HepG2 (cell line): ENCODE results near the gene PPP2R5D. TPM values are rescaled to one million over a fixed set of nuclear protein-coding genes. Genes with fewer than 3 reads are reported as not detected.

Experiments
- HIC2 ChIP-seq: sonication (generic); formaldehyde crosslinking; IDR thresholded peaks from 2 replicates; pipeline ENCODE4 v1.9.0; 2022; ENCODE audit warnings: low read depth, missing genetic modification reagents
- HNRNPH1 ChIP-seq: fragments of 200-400 bp; formaldehyde crosslinking; optimal IDR thresholded peaks from 2 replicates; pipeline ENCODE3; 2017; ENCODE audit warnings: mild to moderate bottlenecking, low read depth, low read length
- HOXA9 ChIP-seq: sonication (generic); formaldehyde crosslinking; IDR thresholded peaks from 2 replicates; pipeline ENCODE4 v1.8.1; 2022; ENCODE audit warnings: missing genetic modification reagents, mild to moderate bottlenecking, moderate library complexity, borderline replicate concordance
- KLF6 ChIP-seq: IDR thresholded peaks from 2 replicates; pipeline ENCODE4 v1.8.0; 2016; ENCODE audit warnings: missing biosample characterization, missing genetic modification reagents
- MTA3 ChIP-seq: sonication (generic); formaldehyde crosslinking; IDR thresholded peaks from 2 replicates; pipeline ENCODE4 v1.4.0; 2020; ENCODE audit warnings: missing genetic modification reagents
- PHF21A ChIP-seq: sonication (generic); formaldehyde crosslinking; IDR thresholded peaks from 2 replicates; pipeline ENCODE4 v1.5.0; 2020; ENCODE audit warnings: mild to moderate bottlenecking, missing genetic modification reagents
- RFX3 ChIP-seq: IDR thresholded peaks from 2 replicates; pipeline ENCODE4 v1.6.1; 2016; ENCODE audit warnings: missing biosample characterization, missing genetic modification reagents
- SMARCC2 ChIP-seq: fragments of 450-650 bp; IDR thresholded peaks from 2 replicates; pipeline ENCODE4 v1.6.1; 2017; ENCODE audit warnings: antibody characterized with exemption, mild to moderate bottlenecking
- ZKSCAN8 ChIP-seq: IDR thresholded peaks from 2 replicates; pipeline ENCODE4 v1.6.1; 2016; ENCODE audit warnings: borderline replicate concordance, missing genetic modification reagents, missing compliant biosample characterization
- ZMYM2 ChIP-seq: sonication (generic); formaldehyde crosslinking; IDR thresholded peaks from 2 replicates; pipeline ENCODE4 v1.8.0; 2022; ENCODE audit warnings: mild to moderate bottlenecking, missing genetic modification reagents
- ZNF30 ChIP-seq: sonication (generic); formaldehyde crosslinking; IDR thresholded peaks from 2 replicates; pipeline ENCODE4 v1.5.0; 2020; ENCODE audit warnings: mild to moderate bottlenecking, missing genetic modification reagents
- ZNF407 ChIP-seq: sonication (generic); formaldehyde crosslinking; IDR thresholded peaks from one replicate; pipeline ENCODE4 v1.5.1; 2020; ENCODE audit warnings: mild to moderate bottlenecking, missing genetic modification reagents; ENCODE audit errors: not compliant biosample characterization
- ZNF547 ChIP-seq: sonication (generic); formaldehyde crosslinking; IDR thresholded peaks from 2 replicates; pipeline ENCODE4 v1.5.1; 2020; ENCODE audit warnings: mild to moderate bottlenecking, missing genetic modification reagents
- ZNF574 ChIP-seq: sonication (generic); formaldehyde crosslinking; IDR thresholded peaks from 2 replicates; pipeline ENCODE4 v1.4.0; 2020; ENCODE audit warnings: missing genetic modification reagents
- ZNF788 ChIP-seq: sonication (generic); formaldehyde crosslinking; IDR thresholded peaks from 2 replicates; pipeline ENCODE4 v1.5.0; 2020; ENCODE audit warnings: mild to moderate bottlenecking, missing genetic modification reagents, borderline replicate concordance
- polyA plus RNA-seq, 8 experiments: library from polyadenylated mRNA; depleted of rRNA in 3 of 8; stranded (reverse) in 7 of 8; unstranded in 1 of 8; fragments of >200 nt; fragmentation: Illumina TruSeq in 4 of 8; extraction: Trizol in 4 of 8; gene quantifications; 2 replicates each; pipeline versions ENCODE4 v1.2.1 to v1.2.3, GENCODE V29; 2011 to 2016; ENCODE audit warnings: low read depth in 4 of 8, missing spikeins in 1 of 8, mixed read lengths in 1 of 8; ENCODE audit not compliant: insufficient read depth in 1 of 8
- total RNA-seq, 5 experiments: library from RNA; depleted of rRNA; stranded (reverse); fragments of >200 nt; fragmentation: Illumina TruSeq; extraction: Trizol; gene quantifications; 2 replicates each; pipeline ENCODE4 v1.2.3, GENCODE V29; 2016; ENCODE audit warnings: low read depth in 1 of 5

Gene PPP2R5D
- total and polyA plus RNA-seq, 2 of the 13 experiments (the other 11 are each of a cell fraction or from before 2014, with no cell fraction given): 53.7 to 60.4 TPM

GRCh38 chr6:43021270-43022047 is 37.1 kb downstream of the PPP2R5D start, which contains the start of gene RRP36 (continued):
- TF ChIP-seq ZNF407 (CRISPR knock-in tag) (peak; percentile 71), ZNF788 (CRISPR knock-in tag) (peak; percentile 25; the same call in 1 of the 2 replicates), ZNF30 (CRISPR knock-in tag) (no peak), HOXA9 (peak; percentile 54; the same call in 1 of the 2 replicates), KLF6 (CRISPR knock-in tag) (0 out of 2 replicates have a peak, but pooled peaks have one; percentile 63), HNRNPH1 (no peak), ZNF547 (CRISPR knock-in tag) (peak; percentile 75; the same call in 1 of the 2 replicates), HIC2 (CRISPR knock-in tag) (no peak), MTA3 (no peak), PHF21A (CRISPR knock-in tag) (peak; percentile 13; the same call in 1 of the 2 replicates), ZNF574 (CRISPR knock-in tag) (peak; percentile 86), ZKSCAN8 (CRISPR knock-in tag) (no peak), ZMYM2 (no peak; the same call in 1 of the 2 replicates), SMARCC2 (no peak), RFX3 (CRISPR knock-in tag) (no peak)
